DOHH2 (cell line): ENCODE measurements around the gene ICAM1.

Experiments
- H3F3A ChIP-seq: fragments of 200-600 bp; sonication (generic), shearing (Covaris generic); 2 replicates; pipeline ENCODE4 v1.6.0; 2016; ENCODE audit warnings: antibody characterized with exemption, mild to moderate bottlenecking; ENCODE audit not compliant: control insufficient read depth, insufficient read depth
- H3K27ac ChIP-seq: fragments of 200-600 bp; sonication (generic); 2 replicates; pipeline ENCODE4 v1.5.1; 2014; ENCODE audit warnings: low read depth, mild to moderate bottlenecking, low read length, moderate library complexity
- H3K27me3 ChIP-seq: fragments of 200-600 bp; sonication (generic); 2 replicates; pipeline ENCODE4 v1.6.1; 2014; ENCODE audit warnings: mild to moderate bottlenecking, low read length, mixed read lengths; ENCODE audit not compliant: control insufficient read depth
- H3K36me3 ChIP-seq: fragments of 200-600 bp; sonication (generic); 2 replicates; pipeline ENCODE4 v1.6.1; 2014; ENCODE audit warnings: mild to moderate bottlenecking, low read length, moderate library complexity, mixed read lengths; ENCODE audit not compliant: control insufficient read depth
- H3K4me1 ChIP-seq: fragments of 200-600 bp; sonication (generic); 2 replicates; pipeline ENCODE4 v1.6.1; 2014; ENCODE audit warnings: mild to moderate bottlenecking, low read length, mixed read lengths; ENCODE audit not compliant: control insufficient read depth
- H3K4me2 ChIP-seq: fragments of 200-600 bp; sonication (generic); 2 replicates; pipeline ENCODE4 v1.6.0; 2014; ENCODE audit warnings: mild to moderate bottlenecking, low read length, moderate library complexity
- H3K4me3 ChIP-seq: fragments of 200-600 bp; sonication (generic); 2 replicates; pipeline ENCODE4 v1.5.1; 2014; ENCODE audit warnings: mild to moderate bottlenecking, low read length, mixed read lengths
- H3K79me2 ChIP-seq: fragments of 200-600 bp; sonication (generic); 2 replicates; pipeline ENCODE4 v1.6.1; 2014; ENCODE audit warnings: mild to moderate bottlenecking, low read length, mixed read lengths; ENCODE audit not compliant: control insufficient read depth
- H3K9me2 ChIP-seq: fragments of 200-600 bp; sonication (generic); replicated peaks from 2 replicates; pipeline ENCODE4 v1.6.1; 2014; ENCODE audit warnings: mild to moderate bottlenecking, low read length, mixed read lengths; ENCODE audit not compliant: control insufficient read depth
- H3K9me3 ChIP-seq: fragments of 200-600 bp; sonication (generic); 2 replicates; pipeline ENCODE4 v1.6.1; 2014; ENCODE audit warnings: antibody characterized with exemption, low read length, mixed read lengths; ENCODE audit not compliant: control insufficient read depth, insufficient read depth
- H4K20me1 ChIP-seq: fragments of 200-600 bp; sonication (generic); 2 replicates; pipeline ENCODE4 v1.6.0; 2014; ENCODE audit warnings: low read depth, mild to moderate bottlenecking, antibody characterized with exemption, low read length, moderate library complexity; ENCODE audit not compliant: control insufficient read depth, insufficient read depth
- EZH2phosphoT487 ChIP-seq: fragments of 200-600 bp; sonication (generic); IDR thresholded peaks from 2 replicates; pipeline ENCODE4 v1.6.1; 2017; ENCODE audit warnings: borderline replicate concordance, mild to moderate bottlenecking, antibody characterized with exemption, low read length, moderate library complexity, mixed read lengths
- TF ChIP-seq, protein P1 (sequence below): fragments of 200-600 bp; sonication (generic); IDR thresholded peaks from one replicate; pipeline ENCODE4 v1.5.1; 2014; ENCODE audit warnings: antibody characterized with exemption, mild to moderate bottlenecking, low read depth, low read length; ENCODE audit not compliant: poor library complexity, severe bottlenecking

The ICAM1 gene

DNA sequence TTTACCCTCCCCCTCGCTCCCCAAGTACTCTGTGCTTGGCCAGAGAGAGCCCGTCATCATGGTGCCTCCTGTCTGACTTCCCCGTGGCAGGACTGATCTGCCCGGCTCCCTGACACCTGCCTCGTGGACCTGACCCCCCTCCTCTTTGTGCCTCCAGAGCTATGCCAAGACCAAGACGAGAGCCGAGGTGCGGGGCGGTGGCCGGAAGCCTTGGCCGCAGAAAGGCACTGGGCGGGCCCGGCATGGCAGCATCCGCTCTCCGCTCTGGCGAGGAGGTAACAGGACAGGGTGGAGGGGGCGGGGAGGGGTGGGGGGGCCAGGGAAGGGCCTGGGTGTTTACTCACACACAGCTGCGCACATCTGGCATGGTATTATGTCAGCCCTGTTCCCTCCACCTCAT, 14.4 kb upstream of the ICAM1 start:
- TF ChIP-seq, protein P1, sequence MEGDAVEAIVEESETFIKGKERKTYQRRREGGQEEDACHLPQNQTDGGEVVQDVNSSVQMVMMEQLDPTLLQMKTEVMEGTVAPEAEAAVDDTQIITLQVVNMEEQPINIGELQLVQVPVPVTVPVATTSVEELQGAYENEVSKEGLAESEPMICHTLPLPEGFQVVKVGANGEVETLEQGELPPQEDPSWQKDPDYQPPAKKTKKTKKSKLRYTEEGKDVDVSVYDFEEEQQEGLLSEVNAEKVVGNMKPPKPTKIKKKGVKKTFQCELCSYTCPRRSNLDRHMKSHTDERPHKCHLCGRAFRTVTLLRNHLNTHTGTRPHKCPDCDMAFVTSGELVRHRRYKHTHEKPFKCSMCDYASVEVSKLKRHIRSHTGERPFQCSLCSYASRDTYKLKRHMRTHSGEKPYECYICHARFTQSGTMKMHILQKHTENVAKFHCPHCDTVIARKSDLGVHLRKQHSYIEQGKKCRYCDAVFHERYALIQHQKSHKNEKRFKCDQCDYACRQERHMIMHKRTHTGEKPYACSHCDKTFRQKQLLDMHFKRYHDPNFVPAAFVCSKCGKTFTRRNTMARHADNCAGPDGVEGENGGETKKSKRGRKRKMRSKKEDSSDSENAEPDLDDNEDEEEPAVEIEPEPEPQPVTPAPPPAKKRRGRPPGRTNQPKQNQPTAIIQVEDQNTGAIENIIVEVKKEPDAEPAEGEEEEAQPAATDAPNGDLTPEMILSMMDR = no peak
- TF ChIP-seq EZH2phosphoT487 = no peak
- Histone ChIP-seq H3K9me2 (no peaks in the 10 kb centered on the region), H3K9me3 (no peaks in the 10 kb centered on the region), H3K4me2 (no peak overlapping the region), H3K27ac (no peak overlapping the region), H3F3A (peaks cover 11% of the 10 kb centered on the region; the same call in 1 of the 2 replicates), H3K4me3 (no peak overlapping the region), H3K36me3 (peaks cover 75% of the 10 kb centered on the region), H3K4me1 (peaks cover 26% of the 10 kb centered on the region), H3K27me3 (no peaks in the 10 kb centered on the region), H4K20me1 (peaks cover 9% of the 10 kb centered on the region; the same call in 1 of the 2 replicates), H3K79me2 (peaks cover 36% of the 10 kb centered on the region)

DNA sequence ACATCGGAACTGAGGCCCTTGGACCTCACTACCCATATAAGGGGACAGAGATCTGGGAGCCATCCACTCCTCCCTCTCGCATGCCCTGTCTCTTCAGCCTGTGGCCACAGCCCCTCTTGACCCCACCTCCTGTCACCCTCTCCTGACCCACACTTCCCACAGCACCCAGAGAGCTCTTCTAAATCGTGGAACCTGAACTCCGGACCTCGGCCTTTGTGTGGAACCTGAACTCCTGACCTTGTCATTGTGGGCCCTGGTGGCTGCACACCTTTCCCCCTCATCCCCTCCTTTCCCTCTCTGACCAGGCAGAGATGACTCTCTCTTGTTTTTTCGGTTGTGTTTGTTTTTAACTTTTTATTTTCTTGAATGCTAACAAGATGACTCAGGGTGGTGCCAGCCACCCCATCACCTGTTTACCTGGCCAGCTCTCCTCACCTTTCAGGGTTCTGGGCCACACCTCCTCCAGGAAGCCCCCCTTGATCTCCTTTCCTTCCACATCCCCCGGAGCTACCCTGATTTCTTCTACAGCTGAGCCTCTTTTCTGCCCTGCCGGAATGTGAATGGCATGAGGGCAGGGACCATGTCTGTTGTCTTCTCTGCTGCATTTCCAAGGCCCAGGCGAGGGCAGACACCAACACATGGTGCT, 13.8 kb upstream of the ICAM1 start:
- TF ChIP-seq, protein P1 = no peak
- no peak for TF ChIP-seq EZH2phosphoT487
- Histone ChIP-seq H3K4me1 (peaks cover 26% of the 10 kb centered on the region), H3K79me2 (peaks cover 33% of the 10 kb centered on the region), H3K9me2 (no peaks in the 10 kb centered on the region), H3F3A (peaks cover 11% of the 10 kb centered on the region; the same call in 1 of the 2 replicates), H3K9me3 (no peaks in the 10 kb centered on the region), H3K27me3 (no peaks in the 10 kb centered on the region), H3K4me3 (no peak overlapping the region), H3K36me3 (peaks cover 75% of the 10 kb centered on the region), H4K20me1 (peaks cover 9% of the 10 kb centered on the region; the same call in 1 of the 2 replicates), H3K27ac (no peak overlapping the region), H3K4me2 (no peak overlapping the region)

DNA sequence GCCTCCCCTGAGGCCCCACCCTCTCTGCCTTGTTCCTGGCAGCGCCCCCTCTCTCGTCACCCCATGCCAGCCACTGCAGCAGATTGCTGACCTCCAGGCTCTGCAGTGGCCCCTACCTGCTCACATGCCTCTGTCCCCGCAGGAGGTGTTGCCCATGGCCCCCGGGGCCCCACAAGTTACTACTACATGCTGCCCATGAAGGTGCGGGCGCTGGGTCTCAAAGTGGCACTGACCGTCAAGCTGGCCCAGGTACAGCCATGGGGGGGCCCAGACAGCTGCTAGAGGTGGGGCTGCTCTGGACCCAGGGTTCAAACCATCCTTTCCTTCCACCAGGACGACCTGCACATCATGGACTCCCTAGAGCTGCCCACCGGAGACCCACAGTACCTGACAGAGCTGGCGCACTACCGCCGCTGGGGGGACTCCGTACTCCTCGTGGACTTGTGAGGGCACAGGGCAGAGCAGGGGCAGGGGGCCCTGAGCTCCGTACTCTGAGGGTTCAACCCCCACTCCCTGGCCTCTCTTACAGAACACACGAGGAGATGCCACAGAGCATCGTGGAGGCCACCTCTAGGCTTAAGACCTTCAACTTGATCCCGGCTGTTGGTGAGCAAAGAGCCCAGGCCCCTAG, 12.7 kb upstream of the ICAM1 start:
- H4K20me1 ChIP-seq = peaks cover 4% of the 10 kb centered on the region; the same call in 1 of the 2 replicates
- H3K9me2 ChIP-seq = no peaks in the 10 kb centered on the region
- peaks cover 20% of the 10 kb centered on the region for H3K4me1 ChIP-seq
- H3K4me2 ChIP-seq = 0 out of 2 replicates have a peak overlapping the region, but pooled peaks have one; percentile 4
- peaks cover 8% of the 10 kb centered on the region; the same call in 1 of the 2 replicates for H3F3A ChIP-seq
- H3K27ac ChIP-seq = no peak overlapping the region
- peaks cover 22% of the 10 kb centered on the region for H3K79me2 ChIP-seq
- H3K36me3 ChIP-seq = peaks cover 65% of the 10 kb centered on the region
- no peaks in the 10 kb centered on the region for H3K27me3 ChIP-seq
- no peaks in the 10 kb centered on the region for H3K9me3 ChIP-seq
- TF ChIP-seq, protein P1 = no peak
- no peak for TF ChIP-seq EZH2phosphoT487
- no peak overlapping the region for H3K4me3 ChIP-seq
